Nephron (organoid): ENCODE measurements around the gene OSBPL3.
A peak's percentile ranks its signal among the peaks of the same experiment; 100 is the strongest.

Experiments
- H3K27ac Mint-ChIP-seq, 3 experiments: 2 replicates each; pipeline ENCODE4 v1.8.0; 2020; ENCODE audit warnings: mixed read lengths in 3 of 3, mild to moderate bottlenecking in 2 of 3, moderate library complexity in 1 of 3
- H3K27me3 Mint-ChIP-seq: 2 replicates; pipeline ENCODE4 v1.8.0; 2021; ENCODE audit warnings: low read depth, mild to moderate bottlenecking, moderate library complexity, mixed read lengths
- H3K36me3 Mint-ChIP-seq: 2 replicates; pipeline ENCODE4 v1.8.0; 2020; ENCODE audit warnings: low read depth, mixed read lengths
- H3K4me1 Mint-ChIP-seq: 2 replicates; pipeline ENCODE4 v1.8.0; 2020; ENCODE audit warnings: mixed read lengths
- H3K4me3 Mint-ChIP-seq, 3 experiments: 2 replicates each; pipeline ENCODE4 v1.8.0; 2020; ENCODE audit warnings: mild to moderate bottlenecking in 3 of 3, mixed read lengths in 3 of 3, moderate library complexity in 2 of 3
- H3K9me3 Mint-ChIP-seq: 2 replicates; pipeline ENCODE4 v1.8.0; 2020; ENCODE audit warnings: mixed read lengths
- TF ChIP-seq, protein P1 (sequence below), 3 experiments: fragments of 200-600 bp; sonication (generic); IDR thresholded peaks; one replicate each; pipeline ENCODE4 v1.5.0; 2021; ENCODE audit warnings: antibody characterized with exemption in 3 of 3; ENCODE audit not compliant: unreplicated experiment in 3 of 3

OSBPL3 gene

GRCh38 chr7:24825381-24825794 lies 154.6 kb downstream of the OSBPL3 start:
- TF ChIP-seq, protein P1, sequence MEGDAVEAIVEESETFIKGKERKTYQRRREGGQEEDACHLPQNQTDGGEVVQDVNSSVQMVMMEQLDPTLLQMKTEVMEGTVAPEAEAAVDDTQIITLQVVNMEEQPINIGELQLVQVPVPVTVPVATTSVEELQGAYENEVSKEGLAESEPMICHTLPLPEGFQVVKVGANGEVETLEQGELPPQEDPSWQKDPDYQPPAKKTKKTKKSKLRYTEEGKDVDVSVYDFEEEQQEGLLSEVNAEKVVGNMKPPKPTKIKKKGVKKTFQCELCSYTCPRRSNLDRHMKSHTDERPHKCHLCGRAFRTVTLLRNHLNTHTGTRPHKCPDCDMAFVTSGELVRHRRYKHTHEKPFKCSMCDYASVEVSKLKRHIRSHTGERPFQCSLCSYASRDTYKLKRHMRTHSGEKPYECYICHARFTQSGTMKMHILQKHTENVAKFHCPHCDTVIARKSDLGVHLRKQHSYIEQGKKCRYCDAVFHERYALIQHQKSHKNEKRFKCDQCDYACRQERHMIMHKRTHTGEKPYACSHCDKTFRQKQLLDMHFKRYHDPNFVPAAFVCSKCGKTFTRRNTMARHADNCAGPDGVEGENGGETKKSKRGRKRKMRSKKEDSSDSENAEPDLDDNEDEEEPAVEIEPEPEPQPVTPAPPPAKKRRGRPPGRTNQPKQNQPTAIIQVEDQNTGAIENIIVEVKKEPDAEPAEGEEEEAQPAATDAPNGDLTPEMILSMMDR (IDR thresholded peaks at IDR 0.05; ENCODE audit: unreplicated experiment in 3 of 3): no peak
- Mint-ChIP-seq H3K4me3 (no peak overlapping the region), H3K36me3 (no peaks in the 10 kb centered on the region), H3K4me1 (peaks cover 53% of the 10 kb centered on the region), H3K27me3 (no peaks in the 10 kb centered on the region), H3K27ac (peak overlapping the region in 2 of 3 experiments; percentile 8 to 31), H3K9me3 (no peaks in the 10 kb centered on the region)

DNA sequence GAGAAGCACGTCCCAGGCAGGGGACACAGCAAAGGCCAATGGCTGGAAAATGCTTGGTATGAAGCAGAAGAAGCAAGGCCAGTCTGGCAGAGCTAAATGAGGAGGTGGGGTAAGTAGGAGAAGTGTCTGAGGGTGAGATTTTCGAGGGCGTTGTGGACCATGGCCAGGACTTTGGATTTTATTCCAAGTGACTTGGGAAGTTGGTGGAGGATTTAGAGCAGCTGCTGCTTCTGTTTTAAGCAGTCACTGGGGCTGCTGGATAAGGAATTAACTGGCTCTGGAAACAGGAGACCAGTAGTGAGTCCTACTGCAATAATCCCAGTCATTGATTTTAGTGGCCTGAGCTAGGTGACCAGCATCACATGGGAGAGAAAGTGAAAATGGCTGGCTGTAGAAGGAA lies 155.1 kb downstream of the OSBPL3 start:
- Mint-ChIP-seq H3K4me1 (peaks cover 58% of the 10 kb centered on the region), H3K27me3 (no peaks in the 10 kb centered on the region), H3K9me3 (no peaks in the 10 kb centered on the region), H3K36me3 (no peaks in the 10 kb centered on the region), H3K4me3 (peak overlapping the region in 1 of 3 experiments; percentile 18), H3K27ac (peak overlapping the region; percentile 8 to 31 (median 9))
- TF ChIP-seq, protein P1 (IDR thresholded peaks at IDR 0.05; ENCODE audit: unreplicated experiment in 3 of 3): no peak

DNA sequence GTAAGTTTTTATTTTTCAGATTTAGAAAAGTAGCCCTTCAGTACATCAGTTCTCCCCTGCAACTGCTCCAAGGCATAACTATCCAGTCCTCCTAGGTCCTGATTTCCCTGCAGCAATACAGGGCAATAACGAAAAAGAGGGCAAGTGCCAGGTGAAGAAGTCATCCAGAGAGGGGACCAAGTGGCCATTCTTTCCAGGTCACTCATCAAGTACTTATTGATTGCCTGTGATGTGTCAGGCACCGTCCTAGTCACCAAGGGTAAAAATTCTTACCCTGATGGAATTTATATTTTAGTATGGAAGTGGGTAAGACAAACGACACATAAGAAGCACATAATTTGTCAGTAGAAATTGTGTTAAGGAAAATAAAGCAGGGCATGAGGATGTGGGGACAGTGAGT lies 155.6 kb downstream of the OSBPL3 start:
- no peaks in the 10 kb centered on the region for H3K9me3 Mint-ChIP-seq
- no peaks in the 10 kb centered on the region for H3K36me3 Mint-ChIP-seq
- peak overlapping the region; percentile 8 to 31 (median 9) for H3K27ac Mint-ChIP-seq
- H3K4me1 Mint-ChIP-seq: peaks cover 61% of the 10 kb centered on the region
- H3K27me3 Mint-ChIP-seq: no peaks in the 10 kb centered on the region
- TF ChIP-seq, protein P1 (IDR thresholded peaks at IDR 0.05; ENCODE audit: unreplicated experiment in 3 of 3): no peak
- H3K4me3 Mint-ChIP-seq: no peak overlapping the region

DNA sequence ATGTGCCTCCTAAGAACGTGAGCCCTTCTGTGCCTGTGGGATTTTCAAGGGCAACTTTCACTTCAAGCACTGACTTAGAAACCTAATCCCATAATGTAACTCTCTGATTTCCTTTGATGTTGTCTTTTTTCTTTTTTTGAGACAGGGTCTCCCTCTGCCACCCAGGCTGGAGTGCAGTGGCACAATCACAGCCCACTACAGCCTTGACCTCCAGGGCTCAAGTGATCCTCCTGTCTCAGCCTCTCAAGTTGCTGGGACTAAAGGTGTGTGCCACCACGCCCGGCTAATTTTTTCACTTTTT lies 158.3 kb downstream of the OSBPL3 start:
- H3K27ac Mint-ChIP-seq: no peak overlapping the region
- H3K27me3 Mint-ChIP-seq: no peaks in the 10 kb centered on the region
- TF ChIP-seq, protein P1 (IDR thresholded peaks at IDR 0.05; ENCODE audit: unreplicated experiment in 3 of 3): no peak
- no peaks in the 10 kb centered on the region for H3K9me3 Mint-ChIP-seq
- H3K4me3 Mint-ChIP-seq: no peak overlapping the region
- H3K36me3 Mint-ChIP-seq: no peaks in the 10 kb centered on the region
- H3K4me1 Mint-ChIP-seq: peaks cover 62% of the 10 kb centered on the region

- H3K4me1 Mint-ChIP-seq: peaks cover 61% of the 10 kb centered on the region
- TF ChIP-seq, protein P1 (IDR thresholded peaks at IDR 0.05; ENCODE audit: unreplicated experiment in 3 of 3): no peak
- H3K4me3 Mint-ChIP-seq: no peak overlapping the region
- H3K9me3 Mint-ChIP-seq: no peaks in the 10 kb centered on the region
- H3K27ac Mint-ChIP-seq: peak overlapping the region in 2 of 3 experiments; percentile 10 to 55
- no peaks in the 10 kb centered on the region for H3K36me3 Mint-ChIP-seq
- no peaks in the 10 kb centered on the region for H3K27me3 Mint-ChIP-seq
Measured at GRCh38 chr7:24821045-24821753, 158.8 kb downstream of the OSBPL3 start.

GRCh38 chr7:24820730-24821044 lies 159.3 kb downstream of the OSBPL3 start:
- Mint-ChIP-seq H3K4me3 (no peak overlapping the region), H3K27me3 (no peaks in the 10 kb centered on the region), H3K36me3 (no peaks in the 10 kb centered on the region), H3K9me3 (no peaks in the 10 kb centered on the region), H3K4me1 (peaks cover 55% of the 10 kb centered on the region), H3K27ac (peak overlapping the region in 1 of 3 experiments; percentile 32)
- TF ChIP-seq, protein P1 (IDR thresholded peaks at IDR 0.05; ENCODE audit: unreplicated experiment in 3 of 3): no peak
